GM12878 (cell line): ENCODE measurements around the gene WFIKKN1. TPM values are rescaled to one million over a fixed set of nuclear protein-coding genes. Genes with fewer than 3 reads are reported as not detected.

Experiments
- ATF3 ChIP-seq: IDR thresholded peaks from 2 replicates; pipeline ENCODE4 v1.6.1; 2011; ENCODE audit warnings: low read depth, mild to moderate bottlenecking, low read length, moderate library complexity, borderline replicate concordance; ENCODE audit errors: extremely low read depth
- BMI1 ChIP-seq: fragments of 450-650 bp; IDR thresholded peaks from 2 replicates; pipeline ENCODE4 v1.6.1; 2016; ENCODE audit warnings: mild to moderate bottlenecking, moderate library complexity, borderline replicate concordance
- BRCA1 ChIP-seq: IDR thresholded peaks from 2 replicates; pipeline ENCODE4 v1.6.1; 2011; ENCODE audit warnings: low read depth, low read length, improper control_type of control experiment
- CHD2 ChIP-seq: IDR thresholded peaks from 2 replicates; pipeline ENCODE4 v1.6.1; 2011; ENCODE audit warnings: low read depth, low read length, improper control_type of control experiment, borderline replicate concordance
- CHD4 ChIP-seq: fragments of 200-600 bp; sonication (generic); IDR thresholded peaks from 2 replicates; pipeline ENCODE4 v1.6.1; 2016; ENCODE audit warnings: mild to moderate bottlenecking
- CREM ChIP-seq: IDR thresholded peaks from 2 replicates; pipeline ENCODE4 v1.6.1; 2014; ENCODE audit warnings: antibody characterized with exemption, low read depth
- ESRRA ChIP-seq: IDR thresholded peaks from 2 replicates; pipeline ENCODE4 v1.6.1; 2012; ENCODE audit warnings: mild to moderate bottlenecking, low read length, improper control_type of control experiment
- FOS ChIP-seq: IDR thresholded peaks from 3 replicates; pipeline ENCODE4 v1.6.1; 2011; ENCODE audit warnings: borderline replicate concordance; ENCODE audit not compliant: insufficient read length; ENCODE audit errors: extremely low read depth
- FOXK2 ChIP-seq: fragments of 450-650 bp; IDR thresholded peaks from 2 replicates; pipeline ENCODE4 v1.6.1; 2017; ENCODE audit warnings: mild to moderate bottlenecking, moderate library complexity
- IKZF1 ChIP-seq: fragments of 450-650 bp; conservative IDR thresholded peaks from 2 replicates; pipeline ENCODE4 v1.6.1; 2017; ENCODE audit warnings: antibody characterized with exemption, mild to moderate bottlenecking
- KAT2A ChIP-seq: conservative IDR thresholded peaks from 2 replicates; pipeline ENCODE4 v1.6.1; 2011; ENCODE audit warnings: low read depth, low read length; ENCODE audit not compliant: control insufficient read depth
- MEF2B ChIP-seq: fragments of 450-650 bp; IDR thresholded peaks from 2 replicates; pipeline ENCODE4 v1.6.1; 2018; ENCODE audit warnings: mild to moderate bottlenecking, moderate library complexity; ENCODE audit not compliant: partially characterized antibody, poor library complexity, severe bottlenecking
- MTA2 ChIP-seq: fragments of 450-650 bp; IDR thresholded peaks from 2 replicates; pipeline ENCODE4 v1.6.1; 2016; ENCODE audit warnings: low read depth, mild to moderate bottlenecking, moderate library complexity
- MYB ChIP-seq: fragments of 150-350 bp; IDR thresholded peaks from 2 replicates; pipeline ENCODE4 v1.6.1; 2014; ENCODE audit warnings: mild to moderate bottlenecking, low read depth, low read length, borderline replicate concordance
- NR2C2 ChIP-seq: IDR thresholded peaks from 2 replicates; pipeline ENCODE4 v1.6.1; 2011; ENCODE audit warnings: borderline replicate concordance, low read depth; ENCODE audit not compliant: control insufficient read depth, insufficient read length
- PRDM15 ChIP-seq: fragments of 450-650 bp; formaldehyde crosslinking; IDR thresholded peaks from 2 replicates; pipeline ENCODE4 v1.4.0; 2020; ENCODE audit warnings: mild to moderate bottlenecking, moderate library complexity
- RELB ChIP-seq: fragments of 450-650 bp; IDR thresholded peaks from 2 replicates; pipeline ENCODE4 v1.6.1; 2017; ENCODE audit warnings: low read depth, mild to moderate bottlenecking, moderate library complexity
- SMAD1 ChIP-seq: fragments of 450-650 bp; IDR thresholded peaks from 2 replicates; pipeline ENCODE4 v1.6.1; 2018; ENCODE audit warnings: mild to moderate bottlenecking, low read depth; ENCODE audit not compliant: partially characterized antibody
- SP1 ChIP-seq: IDR thresholded peaks from one replicate; pipeline ENCODE4 v1.6.1; 2011; ENCODE audit warnings: low read depth, low read length
- SPI1 ChIP-seq: IDR thresholded peaks from 2 replicates; pipeline ENCODE4 v1.6.1; 2011; ENCODE audit warnings: low read depth, mild to moderate bottlenecking, low read length, moderate library complexity, borderline replicate concordance; ENCODE audit not compliant: insufficient read depth
- YY1 ChIP-seq: IDR thresholded peaks from 2 replicates; pipeline ENCODE4 v1.6.1; 2011; ENCODE audit warnings: low read depth, mild to moderate bottlenecking, low read length
- polyA plus RNA-seq, 11 experiments: library from polyadenylated mRNA; depleted of rRNA in 4 of 11; unstranded in 6 of 11; stranded (reverse) in 5 of 11; fragments of >200 nt; fragmentation: Nextera tagmentation in 4 of 11; fragmentation: Illumina TruSeq in 1 of 11; extraction: Ambion mirVana in 4 of 11; extraction: Trizol in 1 of 11; gene quantifications; 1 replicate in 1 of 11; 2 replicates in 10 of 11; pipeline versions ENCODE4 v1.2.1 to v1.2.3, GENCODE V29; 2011 to 2016; ENCODE audit warnings: inconsistent platforms in 2 of 11, missing spikeins in 2 of 11, low read depth in 1 of 11
- total RNA-seq, 4 experiments: library from RNA; depleted of rRNA in 3 of 4; stranded (reverse); fragments of >200 nt in 3 of 4; fragmentation: Illumina TruSeq in 1 of 4; extraction: Trizol in 1 of 4; gene quantifications; 2 replicates each; pipeline versions ENCODE4 v1.2.1 to v1.2.3, GENCODE V29; 2013 to 2021
- TF ChIP-seq, protein P1 (sequence below): fragments of 450-650 bp; IDR thresholded peaks from 2 replicates; pipeline ENCODE4 v1.6.1; 2016; ENCODE audit warnings: mild to moderate bottlenecking

Gene WFIKKN1
- total and polyA plus RNA-seq, 10 of the 15 experiments (the other 5 are each of a cell fraction or from before 2014, with no cell fraction given), result 0.01 to 0.41 (median 0.05) TPM; not detected in 2

DNA sequence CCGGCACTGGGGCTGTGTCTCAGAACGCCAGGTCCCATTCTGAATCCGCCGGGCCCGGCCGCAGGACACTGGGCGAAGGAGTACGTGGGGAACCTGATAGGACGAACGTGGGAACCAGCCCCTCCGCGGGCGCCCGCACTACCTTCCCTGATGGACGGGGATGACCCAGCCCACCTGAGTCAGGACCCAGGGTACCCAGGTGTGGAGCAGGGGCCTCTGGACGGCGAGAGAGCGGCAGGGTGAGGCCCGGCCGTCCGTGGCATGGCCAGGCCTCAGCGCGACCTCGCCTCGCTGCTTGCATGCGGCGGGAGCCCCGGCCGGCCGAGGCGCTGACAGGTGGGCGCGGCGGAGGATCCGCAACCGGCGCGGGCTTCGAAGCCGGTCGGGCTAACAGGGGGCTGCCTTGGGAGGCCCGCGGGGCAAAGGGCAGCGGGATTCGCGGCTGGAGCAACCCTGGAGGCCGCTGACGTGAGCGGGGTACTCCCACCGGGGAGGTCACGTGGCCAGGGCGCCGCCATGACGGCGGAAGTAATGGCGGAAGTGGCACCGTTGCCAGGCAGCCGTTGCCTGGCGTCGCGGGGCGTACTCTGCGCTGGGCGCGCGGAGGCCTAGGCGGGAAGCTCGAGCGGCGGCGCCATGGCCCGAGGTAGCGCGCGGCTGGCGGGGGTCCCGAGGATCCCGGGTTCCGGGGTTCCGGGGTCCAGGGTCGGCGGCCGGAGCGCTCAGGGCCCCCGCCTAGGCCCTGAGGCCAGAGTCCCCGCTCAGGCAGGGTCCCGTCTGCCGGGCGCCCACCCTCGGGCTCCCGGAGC, 18.2 kb downstream of the WFIKKN1 start, which contains the start of gene WDR90 (continued):
- TF ChIP-seq PRDM15 (CRISPR knock-in tag) (no peak), CHD4 (no peak), FOS (no peak), ATF3 (peak; percentile 80; the same call in 1 of the 2 replicates), NR2C2 (no peak), RELB (no peak), YY1 (peak; percentile 98), IKZF1 (peak; percentile 92), SP1 (no peak), FOXK2 (no peak), MEF2B (peak; percentile 57), CHD2 (peak; percentile 59; the same call in 1 of the 2 replicates), SMAD1 (no peak), SPI1 (peak; percentile 63), KAT2A (no peak), MTA2 (no peak), MYB (no peak), ESRRA (no peak), BMI1 (peak; percentile 89), BRCA1 (no peak), CREM (peak; percentile 79; the same call in 1 of the 2 replicates)
- TF ChIP-seq, protein P1, sequence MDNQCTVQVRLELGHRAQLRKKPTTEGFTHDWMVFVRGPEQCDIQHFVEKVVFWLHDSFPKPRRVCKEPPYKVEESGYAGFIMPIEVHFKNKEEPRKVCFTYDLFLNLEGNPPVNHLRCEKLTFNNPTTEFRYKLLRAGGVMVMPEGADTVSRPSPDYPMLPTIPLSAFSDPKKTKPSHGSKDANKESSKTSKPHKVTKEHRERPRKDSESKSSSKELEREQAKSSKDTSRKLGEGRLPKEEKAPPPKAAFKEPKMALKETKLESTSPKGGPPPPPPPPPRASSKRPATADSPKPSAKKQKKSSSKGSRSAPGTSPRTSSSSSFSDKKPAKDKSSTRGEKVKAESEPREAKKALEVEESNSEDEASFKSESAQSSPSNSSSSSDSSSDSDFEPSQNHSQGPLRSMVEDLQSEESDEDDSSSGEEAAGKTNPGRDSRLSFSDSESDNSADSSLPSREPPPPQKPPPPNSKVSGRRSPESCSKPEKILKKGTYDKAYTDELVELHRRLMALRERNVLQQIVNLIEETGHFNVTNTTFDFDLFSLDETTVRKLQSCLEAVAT, result no peak
